Measurements from ENCODE around the gene NCK2.

- TF ChIP-seq EZH2 (IDR thresholded peaks at IDR 0.05; ENCODE audit: borderline replicate concordance, low read depth, low read length, poor library complexity, severe bottlenecking): no peak
- TF ChIP-seq CTCF (conservative IDR thresholded peaks at IDR 0.05; ENCODE audit: low read depth, low read length): no peak
Observed at GRCh38 chr2:105856581-105856980, 111.9 kb downstream of the NCK2 start.

Data from A673 (cell line).